ENCODE data around the gene UBC. TPM values are rescaled to one million over a fixed set of nuclear protein-coding genes. Genes with fewer than 3 reads are reported as not detected.

Gene UBC
- total and polyA plus RNA-seq, 9 of the 15 experiments (the other 6 are each of a cell fraction or from before 2014, with no cell fraction given): 533 to 1,153 (median 813) TPM

DNA sequence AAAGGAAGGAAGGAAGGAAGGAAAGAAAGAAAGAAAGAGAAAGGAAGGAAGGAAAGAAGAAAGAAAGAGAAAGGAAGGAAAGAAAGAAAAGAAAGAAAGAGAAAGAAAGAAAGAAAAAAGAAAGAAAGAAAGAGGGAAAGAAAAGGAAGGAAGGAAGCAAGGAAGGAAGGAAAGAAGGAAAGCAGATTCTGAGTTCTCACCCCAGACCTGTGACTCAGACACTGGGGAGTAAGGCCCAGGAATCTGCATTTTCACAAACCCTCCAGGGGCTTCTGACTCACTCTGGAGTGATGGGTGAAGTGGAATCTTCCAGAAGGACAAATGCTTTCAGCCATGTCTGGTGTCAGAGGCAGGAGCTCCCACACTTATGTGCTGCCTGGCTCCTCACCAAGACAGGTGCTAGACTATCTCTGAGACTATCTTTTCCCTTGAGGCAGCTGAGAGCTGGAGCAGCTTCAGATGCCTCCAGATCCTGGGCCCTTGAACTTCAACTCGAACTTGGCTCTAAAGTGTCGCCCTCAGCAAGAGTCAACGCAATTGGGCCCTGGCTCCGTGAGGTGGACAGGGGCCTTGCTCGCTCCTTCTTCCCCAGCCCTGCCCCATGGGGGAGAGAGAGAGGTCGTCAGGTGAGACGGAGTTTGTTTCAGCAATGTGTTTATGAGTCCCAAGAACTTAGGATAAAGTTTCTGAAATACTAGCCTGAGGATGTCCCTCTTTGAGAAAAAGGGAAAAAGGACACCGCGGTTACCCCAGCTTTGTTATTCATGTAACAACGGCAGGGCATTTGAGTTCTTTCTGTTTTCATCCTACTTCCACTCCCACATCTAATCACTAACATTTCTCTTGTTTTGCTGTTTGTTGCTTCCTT, 31.0 kb downstream of the UBC start (continued):
- TF ChIP-seq, protein P1, sequence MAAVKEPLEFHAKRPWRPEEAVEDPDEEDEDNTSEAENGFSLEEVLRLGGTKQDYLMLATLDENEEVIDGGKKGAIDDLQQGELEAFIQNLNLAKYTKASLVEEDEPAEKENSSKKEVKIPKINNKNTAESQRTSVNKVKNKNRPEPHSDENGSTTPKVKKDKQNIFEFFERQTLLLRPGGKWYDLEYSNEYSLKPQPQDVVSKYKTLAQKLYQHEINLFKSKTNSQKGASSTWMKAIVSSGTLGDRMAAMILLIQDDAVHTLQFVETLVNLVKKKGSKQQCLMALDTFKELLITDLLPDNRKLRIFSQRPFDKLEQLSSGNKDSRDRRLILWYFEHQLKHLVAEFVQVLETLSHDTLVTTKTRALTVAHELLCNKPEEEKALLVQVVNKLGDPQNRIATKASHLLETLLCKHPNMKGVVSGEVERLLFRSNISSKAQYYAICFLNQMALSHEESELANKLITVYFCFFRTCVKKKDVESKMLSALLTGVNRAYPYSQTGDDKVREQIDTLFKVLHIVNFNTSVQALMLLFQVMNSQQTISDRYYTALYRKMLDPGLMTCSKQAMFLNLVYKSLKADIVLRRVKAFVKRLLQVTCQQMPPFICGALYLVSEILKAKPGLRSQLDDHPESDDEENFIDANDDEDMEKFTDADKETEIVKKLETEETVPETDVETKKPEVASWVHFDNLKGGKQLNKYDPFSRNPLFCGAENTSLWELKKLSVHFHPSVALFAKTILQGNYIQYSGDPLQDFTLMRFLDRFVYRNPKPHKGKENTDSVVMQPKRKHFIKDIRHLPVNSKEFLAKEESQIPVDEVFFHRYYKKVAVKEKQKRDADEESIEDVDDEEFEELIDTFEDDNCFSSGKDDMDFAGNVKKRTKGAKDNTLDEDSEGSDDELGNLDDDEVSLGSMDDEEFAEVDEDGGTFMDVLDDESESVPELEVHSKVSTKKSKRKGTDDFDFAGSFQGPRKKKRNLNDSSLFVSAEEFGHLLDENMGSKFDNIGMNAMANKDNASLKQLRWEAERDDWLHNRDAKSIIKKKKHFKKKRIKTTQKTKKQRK (IDR thresholded peaks at IDR 0.05; ENCODE audit: borderline replicate concordance, low read depth, low read length): no peak
- TF ChIP-seq TAF15 (IDR thresholded peaks at IDR 0.05; ENCODE audit: low read depth, low read length) (no peak), ZNF589 (CRISPR knock-in tag; IDR thresholded peaks at IDR 0.05; ENCODE audit: low read depth) (no peak), NCOA4 (IDR thresholded peaks at IDR 0.05; ENCODE audit: partially characterized antibody) (peak; percentile 70), MXI1 (IDR thresholded peaks at IDR 0.05; ENCODE audit: low read depth, low read length) (no peak), ARHGAP35 (IDR thresholded peaks at IDR 0.05; ENCODE audit: partially characterized antibody) (peak; percentile 80), CTBP1 (IDR thresholded peaks at IDR 0.05; ENCODE audit: borderline replicate concordance) (no peak), ZNF764 (CRISPR knock-in tag; IDR thresholded peaks at IDR 0.05; ENCODE audit: low read depth) (no peak), ILK (tag; IDR thresholded peaks at IDR 0.05; ENCODE audit: borderline replicate concordance, low read depth) (no peak), RFX7 (CRISPR knock-in tag; IDR thresholded peaks at IDR 0.05) (no peak), XRCC4 (IDR thresholded peaks at IDR 0.05; ENCODE audit: extremely low read depth, insufficient read depth, insufficient read length) (no peak), PTTG1 (tag; IDR thresholded peaks at IDR 0.05; ENCODE audit: low read depth) (no peak), NFIX (CRISPR knock-in tag; IDR thresholded peaks at IDR 0.05; ENCODE audit: low read depth) (no peak)
- TF ChIP-seq, protein P2, sequence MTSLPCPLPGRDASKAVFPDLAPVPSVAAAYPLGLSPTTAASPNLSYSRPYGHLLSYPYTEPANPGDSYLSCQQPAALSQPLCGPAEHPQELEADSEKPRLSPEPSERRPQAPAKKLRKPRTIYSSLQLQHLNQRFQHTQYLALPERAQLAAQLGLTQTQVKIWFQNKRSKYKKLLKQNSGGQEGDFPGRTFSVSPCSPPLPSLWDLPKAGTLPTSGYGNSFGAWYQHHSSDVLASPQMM (CRISPR knock-in tag; IDR thresholded peaks at IDR 0.05): no peak
- TF ChIP-seq, protein P3, sequence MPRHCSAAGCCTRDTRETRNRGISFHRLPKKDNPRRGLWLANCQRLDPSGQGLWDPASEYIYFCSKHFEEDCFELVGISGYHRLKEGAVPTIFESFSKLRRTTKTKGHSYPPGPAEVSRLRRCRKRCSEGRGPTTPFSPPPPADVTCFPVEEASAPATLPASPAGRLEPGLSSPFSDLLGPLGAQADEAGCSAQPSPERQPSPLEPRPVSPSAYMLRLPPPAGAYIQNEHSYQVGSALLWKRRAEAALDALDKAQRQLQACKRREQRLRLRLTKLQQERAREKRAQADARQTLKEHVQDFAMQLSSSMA (CRISPR knock-in tag; IDR thresholded peaks at IDR 0.05): no peak
- TF ChIP-seq, protein P4, sequence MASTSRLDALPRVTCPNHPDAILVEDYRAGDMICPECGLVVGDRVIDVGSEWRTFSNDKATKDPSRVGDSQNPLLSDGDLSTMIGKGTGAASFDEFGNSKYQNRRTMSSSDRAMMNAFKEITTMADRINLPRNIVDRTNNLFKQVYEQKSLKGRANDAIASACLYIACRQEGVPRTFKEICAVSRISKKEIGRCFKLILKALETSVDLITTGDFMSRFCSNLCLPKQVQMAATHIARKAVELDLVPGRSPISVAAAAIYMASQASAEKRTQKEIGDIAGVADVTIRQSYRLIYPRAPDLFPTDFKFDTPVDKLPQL (IDR thresholded peaks at IDR 0.05; ENCODE audit: extremely low read depth, insufficient read length): no peak
- TF ChIP-seq, protein P5, sequence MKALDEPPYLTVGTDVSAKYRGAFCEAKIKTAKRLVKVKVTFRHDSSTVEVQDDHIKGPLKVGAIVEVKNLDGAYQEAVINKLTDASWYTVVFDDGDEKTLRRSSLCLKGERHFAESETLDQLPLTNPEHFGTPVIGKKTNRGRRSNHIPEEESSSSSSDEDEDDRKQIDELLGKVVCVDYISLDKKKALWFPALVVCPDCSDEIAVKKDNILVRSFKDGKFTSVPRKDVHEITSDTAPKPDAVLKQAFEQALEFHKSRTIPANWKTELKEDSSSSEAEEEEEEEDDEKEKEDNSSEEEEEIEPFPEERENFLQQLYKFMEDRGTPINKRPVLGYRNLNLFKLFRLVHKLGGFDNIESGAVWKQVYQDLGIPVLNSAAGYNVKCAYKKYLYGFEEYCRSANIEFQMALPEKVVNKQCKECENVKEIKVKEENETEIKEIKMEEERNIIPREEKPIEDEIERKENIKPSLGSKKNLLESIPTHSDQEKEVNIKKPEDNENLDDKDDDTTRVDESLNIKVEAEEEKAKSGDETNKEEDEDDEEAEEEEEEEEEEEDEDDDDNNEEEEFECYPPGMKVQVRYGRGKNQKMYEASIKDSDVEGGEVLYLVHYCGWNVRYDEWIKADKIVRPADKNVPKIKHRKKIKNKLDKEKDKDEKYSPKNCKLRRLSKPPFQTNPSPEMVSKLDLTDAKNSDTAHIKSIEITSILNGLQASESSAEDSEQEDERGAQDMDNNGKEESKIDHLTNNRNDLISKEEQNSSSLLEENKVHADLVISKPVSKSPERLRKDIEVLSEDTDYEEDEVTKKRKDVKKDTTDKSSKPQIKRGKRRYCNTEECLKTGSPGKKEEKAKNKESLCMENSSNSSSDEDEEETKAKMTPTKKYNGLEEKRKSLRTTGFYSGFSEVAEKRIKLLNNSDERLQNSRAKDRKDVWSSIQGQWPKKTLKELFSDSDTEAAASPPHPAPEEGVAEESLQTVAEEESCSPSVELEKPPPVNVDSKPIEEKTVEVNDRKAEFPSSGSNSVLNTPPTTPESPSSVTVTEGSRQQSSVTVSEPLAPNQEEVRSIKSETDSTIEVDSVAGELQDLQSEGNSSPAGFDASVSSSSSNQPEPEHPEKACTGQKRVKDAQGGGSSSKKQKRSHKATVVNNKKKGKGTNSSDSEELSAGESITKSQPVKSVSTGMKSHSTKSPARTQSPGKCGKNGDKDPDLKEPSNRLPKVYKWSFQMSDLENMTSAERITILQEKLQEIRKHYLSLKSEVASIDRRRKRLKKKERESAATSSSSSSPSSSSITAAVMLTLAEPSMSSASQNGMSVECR (CRISPR knock-in tag; IDR thresholded peaks at IDR 0.05): no peak

Data from K562 (cell line).